GM12892 (cell line): ENCODE measurements around the gene MCM6.

Experiments
- POLR2A ChIP-seq: IDR thresholded peaks from 2 replicates; pipeline ENCODE4 v1.6.1; 2011; ENCODE audit warnings: low read depth, low read length, control low read depth
- POLR2AphosphoS5 ChIP-seq: IDR thresholded peaks from 2 replicates; pipeline ENCODE4 v1.6.1; 2011; ENCODE audit warnings: low read depth, low read length, control low read depth
- TAF1 ChIP-seq: IDR thresholded peaks from 2 replicates; pipeline ENCODE4 v1.6.1; 2011; ENCODE audit warnings: low read depth, mild to moderate bottlenecking, control low read depth, low read length, borderline replicate concordance

DNA sequence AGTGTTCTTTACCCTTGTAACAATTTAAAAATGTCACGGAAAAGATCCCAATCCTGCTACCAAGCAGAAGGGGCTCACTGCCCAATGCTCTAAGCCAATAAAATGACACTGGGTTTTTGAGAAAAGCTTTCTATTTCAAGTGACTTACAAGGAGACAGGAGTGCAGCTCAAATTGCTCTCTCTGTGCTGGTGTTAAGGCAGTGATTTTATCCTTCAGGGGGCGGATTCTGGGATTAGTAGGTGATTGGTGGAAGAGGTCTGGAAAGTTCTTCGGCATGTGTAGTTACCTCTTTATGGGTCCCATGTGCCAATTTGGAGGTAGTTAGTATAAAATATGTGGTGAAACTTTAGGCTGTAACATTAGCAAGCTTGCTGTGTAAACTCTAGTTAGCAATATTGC, 27.4 kb upstream of the MCM6 start:
- TF ChIP-seq TAF1 = no peak
- no peak for TF ChIP-seq POLR2A
- TF ChIP-seq POLR2AphosphoS5 = no peak
